Body of pancreas (tissue), 4 donors: ENCODE measurements around the gene AQR.

ENCODE experiments used
- CTCF ChIP-seq, 7 experiments: fragments of 450-650 bp in 4 of 7; fragments of 200-600 bp in 3 of 7; sonication (generic) in 3 of 7; IDR thresholded peaks; one replicate each; pipeline ENCODE4 v1.5.1; 2016 to 2019; ENCODE audit warnings: antibody characterized with exemption in 7 of 7
- POLR2A ChIP-seq, 3 donors: fragments of 450-650 bp; IDR thresholded peaks; one replicate each; pipeline ENCODE4 v1.6.1; 2016; ENCODE audit warnings: antibody characterized with exemption in 3 of 3, mild to moderate bottlenecking in 2 of 3

GRCh38 chr15:34994925-34995324 lies 25.4 kb upstream of the AQR start:
- no peak for TF ChIP-seq CTCF (IDR thresholded peaks at IDR 0.05)
- no peak for TF ChIP-seq POLR2A (IDR thresholded peaks at IDR 0.05)
